Heart left ventricle (tissue), 16 donors: Measurements from ENCODE around the gene C1orf105. TPM values are rescaled to one million over a fixed set of nuclear protein-coding genes. Genes with fewer than 3 reads are reported as not detected.

ENCODE experiments used
- ATAC-seq, 4 donors: fragments of 200-7000 bp; cut with Tn5 transposase; one replicate each; pipeline ENCODE4 v1.9.1; 2020 to 2022; ENCODE audit warnings: moderate library complexity in 4 of 4, mild to moderate bottlenecking in 3 of 4, moderate number of reproducible peaks in 1 of 4
- DNase-seq, 5 donors: peaks; one replicate each; pipeline ENCODE4 v3.0.0-alpha.2; 2020
- H3K27ac ChIP-seq, 12 donors: fragments of 200-600 bp; sonication (generic) in 4 of 12; one replicate each; pipeline versions ENCODE4 v1.5.0 to v1.8.0; 2016 to 2022; ENCODE audit warnings: mild to moderate bottlenecking in 2 of 12
- H3K27me3 ChIP-seq, 9 donors: fragments of 200-600 bp; sonication (generic) in 2 of 9; one replicate each; pipeline versions ENCODE4 v1.5.1 to v1.8.0; 2016 to 2022; ENCODE audit warnings: mild to moderate bottlenecking in 3 of 9
- H3K36me3 ChIP-seq, 9 donors: fragments of 200-600 bp; sonication (generic) in 2 of 9; one replicate each; pipeline versions ENCODE4 v1.5.0 to v1.8.0; 2018 to 2022; ENCODE audit warnings: mild to moderate bottlenecking in 2 of 9
- H3K4me1 ChIP-seq, 12 donors: fragments of 200-600 bp; sonication (generic) in 4 of 12; one replicate each; pipeline versions ENCODE4 v1.5.0 to v1.8.0; 2016 to 2022; ENCODE audit warnings: mild to moderate bottlenecking in 3 of 12
- H3K4me3 ChIP-seq, 12 donors: fragments of 200-600 bp; sonication (generic) in 4 of 12; one replicate each; pipeline versions ENCODE4 v1.5.0 to v1.8.0; 2017 to 2022; ENCODE audit warnings: mild to moderate bottlenecking in 9 of 12, moderate library complexity in 4 of 12
- H3K9me3 ChIP-seq, 12 donors: fragments of 200-600 bp; sonication (generic) in 4 of 12; one replicate each; pipeline versions ENCODE4 v1.5.0 to v1.8.0; 2016 to 2022; ENCODE audit warnings: mild to moderate bottlenecking in 1 of 12
- POLR2A ChIP-seq, 2 donors: fragments of 450-650 bp; IDR thresholded peaks; one replicate each; pipeline ENCODE4 v1.6.1; 2017; ENCODE audit warnings: antibody characterized with exemption in 2 of 2, mild to moderate bottlenecking in 2 of 2, moderate library complexity in 2 of 2
- WGBS, 4 donors: extraction: QIAGEN DNeasy Blood & Tissue Kit in 2 of 4; methylation state at CpG; one replicate each; pipeline versions ENCODE4 v1.1.5 to v1.1.7; 2013 to 2018; 5-methylcytosine and 5-hydroxymethylcytosine counted together
- intact Hi-C, 10 donors: fragments of 100-400 bp; cut with DNase I; formaldehyde crosslinking; loops; one replicate each; pipeline versions ENCODE4 v1.11.1 to v1.14.2; 2022
- polyA plus RNA-seq, 2 donors: library from polyadenylated mRNA; stranded (reverse); fragments of 200-250 nt; gene quantifications; one replicate each; pipeline ENCODE4 v1.2.3, GENCODE V29; 2013
- total RNA-seq, 9 donors: library from RNA; depleted of rRNA in 2 of 9; stranded (reverse); fragments of >200 nt in 2 of 9; fragmentation: NEBNext Ultra II Directional in 3 of 9; extraction: Animal tissue kit (Norgen Biotek cat#: 25700) in 3 of 9; gene quantifications; one replicate each; pipeline versions ENCODE4 v1.1.0 to v1.2.4, GENCODE V29; 2016 to 2023
- TF ChIP-seq, protein P1 (sequence below), 12 donors: fragments of 200-600 bp; sonication (generic) in 4 of 12; IDR thresholded peaks; one replicate each; pipeline versions ENCODE4 v1.5.0 to v1.8.0; 2018 to 2022; ENCODE audit warnings: antibody characterized with exemption in 12 of 12, mild to moderate bottlenecking in 5 of 12
- donor health status: ischemic (EF 13 %, LVEDD 7.1; RV severe dilation, severe dysfunction).
- donor health status: healthy with polysubstance abuse.
- donor health status: DM: no; HTN: yes; CAD: no.
- donor health status: DM: no; HTN: no; CAD: no.
- donor health status: ischemic (EF 25% LVEDD 6.9; RV normal size, moderate dysfunction).
- donor health status: ischemic (EF 25% LVEDD 5.7; RV mildly dilated, moderate dysfunction).
- donor health status: healthy.
- donor health status: DM: yes; HTN: yes; CAD: no.
- donor health status: ischemic (EF 35%, LVEDD 5.7; RV mildly dilated, moderate dysfunction).
- donor health status: nonischemic (EF 11% LVEDD 7.7; RV severe dilation, severe dysfunction).
- donor health status: DM: yes; HTN: yes; CAD: no.
- donor health status: PGD.
- donor health status: ischemic (EF 29% LVEDD 5.4; RV normal size, mild dysfunction).
- donor health status: nonischemic (EF 23%, LVEDD 6.1; RV moderate dilation, normal function).

C1orf105 gene
- total and polyA plus RNA-seq, 11 donors = 1.2 to 39.8 (median 6.7) TPM

DNA sequence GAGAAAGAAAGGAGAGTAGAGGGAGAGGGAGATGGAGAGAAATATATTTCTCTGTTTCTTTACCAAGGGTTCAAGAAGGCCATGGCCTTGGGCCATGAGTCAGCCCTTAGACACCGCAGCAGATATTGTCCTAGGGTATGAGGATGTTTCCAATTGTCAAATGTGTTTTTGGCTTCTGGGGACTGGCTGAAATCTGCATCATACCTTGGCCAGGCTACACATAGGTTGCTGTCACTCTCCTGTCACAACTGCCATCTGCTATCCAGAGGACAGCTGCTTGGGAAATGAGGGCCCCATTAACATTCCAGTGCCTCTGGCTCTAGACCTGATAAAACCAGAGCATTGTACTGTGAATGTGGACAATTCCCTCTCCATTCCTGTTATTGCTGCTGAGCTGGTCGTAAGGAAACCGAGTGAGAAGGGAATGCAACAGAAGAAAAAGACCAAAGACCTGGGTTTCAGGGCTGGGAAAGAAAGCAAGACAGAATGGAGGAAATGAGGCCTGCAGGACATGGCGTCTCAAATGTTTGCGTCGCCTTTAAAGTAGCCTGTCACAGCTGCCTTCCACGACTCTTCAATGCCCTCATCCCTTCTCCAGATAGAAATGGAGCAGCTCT, 32.2 kb downstream of the C1orf105 start:
- 43 to 59% (median 46%) methylated on average over 7 of the region's 7 CpGs for WGBS, 4 donors
- no peak for DNase-seq
- Histone ChIP-seq H3K36me3 (no peaks in the 10 kb centered on the region), H3K27ac (peak overlapping the region in 8 of 12 donors; percentile 7 to 43 (median 30)), H3K27me3 (no peaks in the 10 kb centered on the region), H3K4me1 (peaks cover 0 to 25% (median 6%) of the 10 kb centered on the region in 12 donors), H3K9me3 (no peaks in the 10 kb centered on the region), H3K4me3 (peak overlapping the region in 1 of 12 donors; percentile 6)
- intact Hi-C loops = loop anchor here (2.0 to 10.0 kb wide), 6 partner anchors 80 to 272 kb away; partner anchors contain the start of gene SUCO (in 6 of the 10)
- TF ChIP-seq POLR2A (IDR thresholded peaks at IDR 0.05) = no peak
- TF ChIP-seq, protein P1, sequence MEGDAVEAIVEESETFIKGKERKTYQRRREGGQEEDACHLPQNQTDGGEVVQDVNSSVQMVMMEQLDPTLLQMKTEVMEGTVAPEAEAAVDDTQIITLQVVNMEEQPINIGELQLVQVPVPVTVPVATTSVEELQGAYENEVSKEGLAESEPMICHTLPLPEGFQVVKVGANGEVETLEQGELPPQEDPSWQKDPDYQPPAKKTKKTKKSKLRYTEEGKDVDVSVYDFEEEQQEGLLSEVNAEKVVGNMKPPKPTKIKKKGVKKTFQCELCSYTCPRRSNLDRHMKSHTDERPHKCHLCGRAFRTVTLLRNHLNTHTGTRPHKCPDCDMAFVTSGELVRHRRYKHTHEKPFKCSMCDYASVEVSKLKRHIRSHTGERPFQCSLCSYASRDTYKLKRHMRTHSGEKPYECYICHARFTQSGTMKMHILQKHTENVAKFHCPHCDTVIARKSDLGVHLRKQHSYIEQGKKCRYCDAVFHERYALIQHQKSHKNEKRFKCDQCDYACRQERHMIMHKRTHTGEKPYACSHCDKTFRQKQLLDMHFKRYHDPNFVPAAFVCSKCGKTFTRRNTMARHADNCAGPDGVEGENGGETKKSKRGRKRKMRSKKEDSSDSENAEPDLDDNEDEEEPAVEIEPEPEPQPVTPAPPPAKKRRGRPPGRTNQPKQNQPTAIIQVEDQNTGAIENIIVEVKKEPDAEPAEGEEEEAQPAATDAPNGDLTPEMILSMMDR (IDR thresholded peaks at IDR 0.05) = no peak
- peak; percentile 45 to 57 (median 52) for ATAC-seq

DNA sequence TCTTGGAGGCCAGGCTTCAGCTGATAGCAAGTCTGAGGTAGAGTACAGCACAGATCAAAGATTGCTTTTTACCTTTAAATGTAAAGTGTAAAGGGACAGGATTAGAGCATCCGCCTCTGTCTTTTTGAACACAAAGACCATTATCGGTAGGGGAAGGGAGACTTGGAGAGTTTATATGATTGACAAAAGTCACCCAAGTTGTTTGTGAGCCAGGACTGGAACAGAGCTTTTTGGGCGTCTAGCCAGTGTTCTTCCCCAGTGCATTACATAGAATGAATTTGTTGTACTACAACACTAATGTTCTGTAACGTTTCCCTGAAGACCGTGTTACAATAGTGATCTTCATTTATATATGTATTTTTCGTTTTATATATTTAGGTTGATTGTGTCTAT, 32.7 kb downstream of the C1orf105 start:
- peak overlapping the region in 8 of 12 donors; percentile 7 to 43 (median 30) for H3K27ac ChIP-seq
- peak overlapping the region in 1 of 12 donors; percentile 6 for H3K4me3 ChIP-seq
- no peaks in the 10 kb centered on the region for H3K36me3 ChIP-seq
- no peaks in the 10 kb centered on the region for H3K27me3 ChIP-seq
- 53 to 61% (median 57%) methylated on average over 6 of the region's 6 CpGs for WGBS, 4 donors
- no peaks in the 10 kb centered on the region for H3K9me3 ChIP-seq
- DNase-seq (no peak), ATAC-seq (no peak)
- TF ChIP-seq, protein P1 (IDR thresholded peaks at IDR 0.05) = no peak
- TF ChIP-seq POLR2A (IDR thresholded peaks at IDR 0.05) = no peak
- H3K4me1 ChIP-seq = peaks cover 0 to 25% (median 6%) of the 10 kb centered on the region in 12 donors
- intact Hi-C loops = loop anchor here (2.0 to 10.0 kb wide), 6 partner anchors 79 to 272 kb away; partner anchors contain the start of gene SUCO (in 6 of the 10)

DNA sequence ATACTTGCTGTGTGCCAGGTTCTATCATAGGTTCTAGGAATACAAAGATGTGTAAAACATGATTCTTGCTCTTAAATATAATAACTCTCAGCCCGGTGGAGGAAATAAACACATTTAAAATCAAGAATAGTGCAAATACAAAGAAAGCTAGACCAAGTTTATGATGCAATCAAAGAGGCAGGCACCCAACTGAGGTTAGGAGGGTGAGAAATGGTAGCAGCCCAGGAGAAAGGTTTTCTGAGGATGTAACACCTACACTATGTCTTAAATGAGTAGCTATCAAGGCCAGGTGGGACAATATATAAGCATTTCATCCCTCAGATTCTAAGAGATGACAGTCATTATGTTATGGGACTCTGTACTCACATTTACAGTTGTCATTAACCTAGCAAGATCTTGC, 33.1 kb downstream of the C1orf105 start:
- ATAC-seq = no peak
- Histone ChIP-seq H3K9me3 (no peaks in the 10 kb centered on the region), H3K27me3 (no peaks in the 10 kb centered on the region), H3K36me3 (no peaks in the 10 kb centered on the region), H3K4me1 (peaks cover 0 to 25% (median 6%) of the 10 kb centered on the region in 12 donors), H3K27ac (no peak overlapping the region), H3K4me3 (no peak overlapping the region)
- 83 to 91% (median 84%) methylated on average over 1 of the region's 1 CpG for WGBS, 4 donors
- TF ChIP-seq POLR2A (IDR thresholded peaks at IDR 0.05) = no peak
- TF ChIP-seq, protein P1 (IDR thresholded peaks at IDR 0.05) = no peak
- no peak for DNase-seq
- intact Hi-C loops = loop anchor here (2.0 to 10.0 kb wide), 6 partner anchors 79 to 271 kb away; partner anchors contain the start of gene SUCO (in 6 of the 10)

DNA sequence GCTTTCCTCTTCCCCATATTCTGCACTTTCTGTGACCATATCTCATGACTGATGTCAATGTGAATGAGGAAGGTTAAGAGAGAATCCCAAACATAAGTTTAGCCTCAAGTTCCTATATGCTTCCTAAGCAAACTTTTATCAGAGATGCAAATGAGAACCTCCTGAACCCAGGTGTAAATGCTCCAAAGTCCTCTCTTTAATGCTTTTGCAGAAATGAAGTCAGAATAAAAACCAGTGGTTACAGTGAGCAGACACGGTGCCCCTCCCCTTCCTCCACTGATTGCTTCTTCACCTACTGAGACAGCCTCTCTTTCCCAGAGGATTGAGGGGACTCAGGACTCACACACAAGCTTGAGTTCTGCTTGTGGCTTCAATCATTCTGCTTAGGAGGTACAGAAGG, 35.0 kb downstream of the C1orf105 start:
- DNase-seq (no peak), ATAC-seq (no peak)
- Histone ChIP-seq H3K4me3 (no peak overlapping the region), H3K36me3 (no peaks in the 10 kb centered on the region), H3K27ac (no peak overlapping the region), H3K4me1 (peaks cover 0 to 20% (median under 1%) of the 10 kb centered on the region in 12 donors), H3K27me3 (no peaks in the 10 kb centered on the region), H3K9me3 (no peaks in the 10 kb centered on the region)
- intact Hi-C loops = loop anchor here in 5 of 10 donors (10.0 kb wide), 3 partner anchors 79 to 269 kb away; partner anchors contain the start of gene SUCO (in 2 of the 5)
- TF ChIP-seq, protein P1 (IDR thresholded peaks at IDR 0.05) = no peak
- no peak for TF ChIP-seq POLR2A (IDR thresholded peaks at IDR 0.05)
- 84 to 89% (median 88%) methylated on average over 1 of the region's 1 CpG for WGBS, 4 donors
